A549 (cell line): ENCODE measurements around the gene F10. TPM values are rescaled to one million over a fixed set of nuclear protein-coding genes. Genes with fewer than 3 reads are reported as not detected.
"Not testable (repeated sequence)": the region's sequence is repeated elsewhere in the genome, so short reads cannot be mapped to it uniquely, and the experiment has no call there.

ENCODE experiments used
- ATAC-seq, 2 experiments: fragments of 200-7000 bp in 1 of 2; fragments of >200 bp in 1 of 2; cut with Nextera tagmentation in 1 of 2; cut with Tn5 transposase in 1 of 2; 3 replicates each; pipeline versions ENCODE4 v1.8.0 to v1.9.1; 2018 to 2020; ENCODE audit warnings: mild to moderate bottlenecking in 1 of 2, moderate library complexity in 1 of 2
- CTCF ChIA-PET: fragments of 300-600 bp; sonication (Branson Sonifier 250); formaldehyde crosslinking; extraction: SDS; loops from one replicate; lab custom pipeline; 2021; ENCODE audit warnings: antibody characterized with exemption, inconsistent platforms; lab: Yijun Ruan, JAX
- POLR2A ChIA-PET: fragments of 350-600 bp; formaldehyde crosslinking; extraction: SDS; loops from one replicate; lab custom pipeline; 2021; ENCODE audit warnings: antibody characterized with exemption, inconsistent platforms; lab: Yijun Ruan, JAX
- DNase-seq, 2 experiments: peaks; one replicate each; pipeline versions ENCODE4 v3.0.0 to v3.0.0-alpha.2; 2011 to 2016; ENCODE audit warnings: low read depth in 1 of 2, low spot score in 1 of 2
- FAIRE-seq: peaks from 2 replicates; lab custom pipeline; 2011; peaks lifted over from hg19 to GRCh38; lab: Jason Lieb, UNC
- H3K27ac ChIP-seq, 2 experiments: fragments of >200 bp; sonication (Bioruptor Twin); formaldehyde crosslinking; 3 replicates each; pipeline ENCODE4 v1.5.1; 2016 to 2017
- H3K4me1 ChIP-seq: fragments of >200 bp; sonication (Bioruptor Twin); formaldehyde crosslinking; 3 replicates; pipeline ENCODE4 v1.6.1; 2016
- H3K4me2 ChIP-seq: fragments of >200 bp; sonication (Bioruptor Twin); formaldehyde crosslinking; 3 replicates; pipeline ENCODE4 v1.6.1; 2016
- H3K4me3 ChIP-seq: fragments of >200 bp; sonication (Bioruptor Twin); formaldehyde crosslinking; 3 replicates; pipeline ENCODE4 v1.5.1; 2016
- H3K9me3 ChIP-seq: fragments of >200 bp; sonication (Bioruptor Twin); formaldehyde crosslinking; 3 replicates; pipeline ENCODE4 v1.6.1; 2016
- BHLHE40 ChIP-seq: IDR thresholded peaks from 2 replicates; pipeline ENCODE4 v1.6.1; 2012; ENCODE audit warnings: low read depth, low read length, inconsistent platforms
- CEBPB ChIP-seq, 2 experiments: fragments of >200 bp in 1 of 2; sonication (Bioruptor Twin) in 1 of 2; formaldehyde crosslinking in 1 of 2; IDR thresholded peaks; 2 replicates each; pipeline ENCODE4 v1.6.1; 2012 to 2016
- CTCF ChIP-seq: fragments of >200 bp; sonication (Bioruptor Twin); formaldehyde crosslinking; IDR thresholded peaks from 3 replicates; pipeline ENCODE4 v1.5.1; 2016
- EHF ChIP-seq: fragments of 250-450 bp; sonication (Bioruptor Pico); IDR thresholded peaks from 2 replicates; pipeline ENCODE4 v1.5.0; 2020; ENCODE audit warnings: mild to moderate bottlenecking
- EHMT2 ChIP-seq: fragments of 200-600 bp; sonication (generic); IDR thresholded peaks from 2 replicates; pipeline ENCODE4 v1.6.1; 2016; ENCODE audit warnings: antibody characterized with exemption, low read depth, mild to moderate bottlenecking, moderate library complexity
- EP300 ChIP-seq, 2 experiments: fragments of >200 bp; sonication (Bioruptor Twin); formaldehyde crosslinking; IDR thresholded peaks; 2 replicates in 1 of 2; 3 replicates in 1 of 2; pipeline ENCODE4 v1.6.1; 2016 to 2017
- FOSB ChIP-seq: fragments of 250-450 bp; sonication (Bioruptor Pico); IDR thresholded peaks from 2 replicates; pipeline ENCODE4 v1.5.0; 2020; ENCODE audit warnings: mild to moderate bottlenecking, moderate library complexity
- FOSL2 ChIP-seq, 2 experiments: fragments of 450-650 bp in 1 of 2; fragments of >200 bp in 1 of 2; sonication (Bioruptor Twin) in 1 of 2; formaldehyde crosslinking; IDR thresholded peaks; 2 replicates each; pipeline versions ENCODE4 v1.5.0 to v1.6.1; 2016 to 2020; ENCODE audit warnings: mild to moderate bottlenecking in 1 of 2, moderate library complexity in 1 of 2
- FOXS1 ChIP-seq: fragments of 250-450 bp; sonication (Bioruptor Pico); IDR thresholded peaks from 2 replicates; pipeline ENCODE4 v1.5.0; 2020; ENCODE audit warnings: mild to moderate bottlenecking, moderate library complexity
- GATA3 ChIP-seq: IDR thresholded peaks from 2 replicates; pipeline ENCODE4 v1.6.1; 2012; ENCODE audit warnings: borderline replicate concordance
- HEYL ChIP-seq: fragments of 250-450 bp; sonication (Bioruptor Pico); IDR thresholded peaks from 2 replicates; pipeline ENCODE4 v1.8.0; 2021; ENCODE audit warnings: mild to moderate bottlenecking, moderate library complexity
- HOXA7 ChIP-seq: fragments of 250-450 bp; sonication (Bioruptor Pico); IDR thresholded peaks from 2 replicates; pipeline ENCODE4 v1.5.0; 2020; ENCODE audit warnings: mild to moderate bottlenecking, moderate library complexity
- HOXB13 ChIP-seq: fragments of 250-450 bp; sonication (Bioruptor Pico); IDR thresholded peaks from 2 replicates; pipeline ENCODE4 v1.5.0; 2020; ENCODE audit warnings: low read depth, mild to moderate bottlenecking, moderate library complexity
- KDM5A ChIP-seq: fragments of 200-600 bp; sonication (generic); IDR thresholded peaks from 2 replicates; pipeline ENCODE4 v1.6.1; 2016; ENCODE audit warnings: antibody characterized with exemption, mild to moderate bottlenecking
- MAFK ChIP-seq: fragments of 450-650 bp; IDR thresholded peaks from 2 replicates; pipeline ENCODE4 v1.6.1; 2014; ENCODE audit not compliant: partially characterized antibody
- MAX ChIP-seq: IDR thresholded peaks from 2 replicates; pipeline ENCODE4 v1.6.1; 2012
- NPAS2 ChIP-seq: fragments of 250-450 bp; sonication (Bioruptor Pico); IDR thresholded peaks from 2 replicates; pipeline ENCODE4 v1.8.0; 2022; ENCODE audit warnings: mild to moderate bottlenecking, moderate library complexity, borderline replicate concordance
- NR3C1 ChIP-seq: fragments of >200 bp; sonication (Bioruptor Twin); formaldehyde crosslinking; IDR thresholded peaks from 3 replicates; pipeline ENCODE4 v1.6.1; 2017
- POLR2A ChIP-seq: IDR thresholded peaks from 2 replicates; pipeline ENCODE4 v1.6.1; 2012; ENCODE audit warnings: mild to moderate bottlenecking, low read length
- POLR2AphosphoS2 ChIP-seq: conservative IDR thresholded peaks from 2 replicates; pipeline ENCODE4 v1.6.1; 2012; ENCODE audit warnings: low read length, improper control_type of control experiment, inconsistent platforms
- REST ChIP-seq: fragments of 200-600 bp; sonication (generic); IDR thresholded peaks from 2 replicates; pipeline ENCODE4 v1.6.1; 2016; ENCODE audit warnings: antibody characterized with exemption, mild to moderate bottlenecking, moderate library complexity
- RNF2 ChIP-seq: fragments of 200-600 bp; sonication (generic); IDR thresholded peaks from 2 replicates; pipeline ENCODE4 v1.6.1; 2016; ENCODE audit warnings: low read depth, mild to moderate bottlenecking, antibody characterized with exemption, moderate library complexity, borderline replicate concordance
- SMC3 ChIP-seq: fragments of >200 bp; sonication (Bioruptor Twin); formaldehyde crosslinking; IDR thresholded peaks from 3 replicates; pipeline ENCODE4 v1.6.1; 2018; ENCODE audit warnings: inconsistent platforms
- TFCP2L1 ChIP-seq: fragments of 250-450 bp; sonication (Bioruptor Pico); IDR thresholded peaks from 2 replicates; pipeline ENCODE4 v1.5.0; 2021; ENCODE audit warnings: mild to moderate bottlenecking
- TP53 ChIP-seq: fragments of 250-450 bp; sonication (Bioruptor Pico); IDR thresholded peaks from 2 replicates; pipeline ENCODE4 v1.5.0; 2021; ENCODE audit warnings: mild to moderate bottlenecking, moderate library complexity
- ZNF302 ChIP-seq: fragments of 250-450 bp; sonication (Bioruptor Pico); IDR thresholded peaks from 2 replicates; pipeline ENCODE4 v1.9.0; 2021; ENCODE audit warnings: inconsistent platforms, mild to moderate bottlenecking, moderate library complexity
- WGBS: methylation state at CpG from one replicate; pipeline ENCODE4 v1.1.6; 2017; ENCODE audit errors: missing lambda C conversion rate; 5-methylcytosine and 5-hydroxymethylcytosine counted together
- polyA plus RNA-seq, 4 experiments: library from polyadenylated mRNA; depleted of rRNA in 3 of 4; stranded (reverse); fragments of >200 nt; fragmentation: RNase III in 1 of 4; extraction: RNeasy Plus Mini Kit Qiagen cat#74134 plus additional on column Dnase treatment in 1 of 4; gene quantifications; 2 replicates in 3 of 4; 3 replicates in 1 of 4; pipeline ENCODE4 v1.2.3, GENCODE V29; 2011 to 2017

F10 gene
- polyA plus RNA-seq, 2 of the 4 experiments (the other 2 are of a cell fraction) = 0.32 TPM; not detected in 1

GRCh38 chr13:113160983-113161382 lies 38.4 kb downstream of the F10 start:
- H3K4me2 ChIP-seq = no peak overlapping the region
- 69% methylated on average over 8 of the region's 12 CpGs for WGBS
- TF ChIP-seq CEBPB (IDR thresholded peaks at IDR 0.05) = no peak
- no peak for TF ChIP-seq MAFK
- TF ChIP-seq NR3C1 = no peak
- TF ChIP-seq CTCF = no peak
- no peak for TF ChIP-seq GATA3
- no peak for TF ChIP-seq RNF2
- TF ChIP-seq POLR2AphosphoS2 = no peak
- no peak for TF ChIP-seq FOXS1 (CRISPR knock-in tag)
- no peak for TF ChIP-seq POLR2A
- no peak for TF ChIP-seq REST
- TF ChIP-seq TFCP2L1 = no peak
- no peak for TF ChIP-seq EHF (CRISPR knock-in tag)
- TF ChIP-seq TP53 = no peak
- no peak for TF ChIP-seq SMC3
- no peak for TF ChIP-seq NPAS2 (CRISPR knock-in tag)
- TF ChIP-seq EHMT2 = no peak
- no peak for TF ChIP-seq HEYL (CRISPR knock-in tag)
- no peak; a peak in 1 of 6 replicates for ATAC-seq
- H3K4me3 ChIP-seq = no peak overlapping the region
- no peaks in the 10 kb centered on the region for H3K4me1 ChIP-seq
- FAIRE-seq = no peak
- no peak for DNase-seq
- ChIA-PET POLR2A (no interaction called here), CTCF (no interaction called here)
- H3K27ac ChIP-seq = no peak overlapping the region
- H3K9me3 ChIP-seq = no peaks in the 10 kb centered on the region

GRCh38 chr13:113161433-113161832 lies 38.8 kb downstream of the F10 start:
- FAIRE-seq (no peak), ATAC-seq (no peak), DNase-seq (no peak)
- TF ChIP-seq KDM5A = no peak
- no peak for TF ChIP-seq BHLHE40
- no peak for TF ChIP-seq TP53
- TF ChIP-seq HOXA7 (CRISPR knock-in tag) = no peak
- TF ChIP-seq SMC3 = no peak
- TF ChIP-seq MAX = no peak
- no peak for TF ChIP-seq CTCF
- no peak for TF ChIP-seq TFCP2L1
- TF ChIP-seq HOXB13 (CRISPR knock-in tag) = no peak
- TF ChIP-seq FOXS1 (CRISPR knock-in tag) = no peak
- no peak for TF ChIP-seq FOSB (CRISPR knock-in tag)
- TF ChIP-seq FOSL2 (IDR thresholded peaks at IDR 0.05) = no peak
- no peak for TF ChIP-seq FOSL2 (CRISPR knock-in tag; IDR thresholded peaks at IDR 0.05)
- TF ChIP-seq ZNF302 (CRISPR knock-in tag) = no peak
- TF ChIP-seq NR3C1 = no peak
- no peak for TF ChIP-seq POLR2AphosphoS2
- TF ChIP-seq CEBPB (IDR thresholded peaks at IDR 0.05) = no peak
- TF ChIP-seq GATA3 = no peak
- TF ChIP-seq EP300 (IDR thresholded peaks at IDR 0.05) = no peak
- Histone ChIP-seq H3K4me1 (no peaks in the 10 kb centered on the region), H3K9me3 (no peaks in the 10 kb centered on the region), H3K4me3 (no peak overlapping the region), H3K27ac (no peak overlapping the region), H3K4me2 (no peak overlapping the region)
- CTCF ChIA-PET = no interaction called here
- POLR2A ChIA-PET = no interaction called here
- 71% methylated on average over 13 of the region's 16 CpGs for whole genome bisulfite sequencing

GRCh38 chr13:113161975-113162374 lies 39.4 kb downstream of the F10 start:
- H3K4me1 ChIP-seq, FAIRE-seq, H3K4me3 ChIP-seq, ATAC-seq, H3K9me3 ChIP-seq, DNase-seq, POLR2A ChIA-PET, H3K27ac ChIP-seq, H3K4me2 ChIP-seq, CTCF ChIA-PET: not testable (repeated sequence)
- WGBS = no CpG with 5 or more reads among the region's 13 CpGs
